ENCODE measurements around the gene KRTAP10-4. TPM values are rescaled to one million over a fixed set of nuclear protein-coding genes. Genes with fewer than 3 reads are reported as not detected.
"Not testable (repeated sequence)": the region's sequence is repeated elsewhere in the genome, so short reads cannot be mapped to it uniquely, and the experiment has no call there.

The KRTAP10-4 gene
- polyA plus RNA-seq, 3 donors from 2014 or later: not detected

GRCh38 chr21:44583089-44583799 is 9.7 kb downstream of the KRTAP10-4 start:
- H3K9me3 Mint-ChIP-seq: peaks cover 6 to 19% (median 14%) of the 10 kb centered on the region in 6 donors
- H3K27me3 Mint-ChIP-seq (ENCODE audit: low read depth in 3 of 3): peaks cover 4 to 28% (median 18%) of the 10 kb centered on the region in 3 donors
- no peak overlapping the region for H3K4me3 Mint-ChIP-seq
- no peaks in the 10 kb centered on the region for H3K4me1 Mint-ChIP-seq
- no peak overlapping the region for H3K27ac Mint-ChIP-seq
- DNase-seq: no peak
- peaks cover 0 to under 1% (median 0%) of the 10 kb centered on the region in 3 donors for H3K36me3 Mint-ChIP-seq

DNA sequence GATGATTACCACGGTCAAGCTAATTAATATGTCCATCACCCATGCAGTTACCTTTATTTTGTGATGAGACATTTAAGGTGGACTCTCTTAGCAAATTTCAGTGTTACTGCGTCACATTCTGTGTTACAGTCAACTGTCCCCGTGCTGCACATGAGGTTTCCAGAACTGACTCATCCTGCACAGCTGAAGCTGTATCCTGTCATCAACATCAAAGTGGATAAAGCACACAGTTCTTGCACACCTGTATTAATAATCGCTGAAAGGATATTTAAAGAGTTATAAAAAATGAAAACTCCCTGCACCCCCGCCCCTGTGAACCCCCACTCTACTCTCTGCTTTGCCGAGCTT is 10.2 kb downstream of the KRTAP10-4 start:
- no peak overlapping the region for H3K27ac Mint-ChIP-seq

DNA sequence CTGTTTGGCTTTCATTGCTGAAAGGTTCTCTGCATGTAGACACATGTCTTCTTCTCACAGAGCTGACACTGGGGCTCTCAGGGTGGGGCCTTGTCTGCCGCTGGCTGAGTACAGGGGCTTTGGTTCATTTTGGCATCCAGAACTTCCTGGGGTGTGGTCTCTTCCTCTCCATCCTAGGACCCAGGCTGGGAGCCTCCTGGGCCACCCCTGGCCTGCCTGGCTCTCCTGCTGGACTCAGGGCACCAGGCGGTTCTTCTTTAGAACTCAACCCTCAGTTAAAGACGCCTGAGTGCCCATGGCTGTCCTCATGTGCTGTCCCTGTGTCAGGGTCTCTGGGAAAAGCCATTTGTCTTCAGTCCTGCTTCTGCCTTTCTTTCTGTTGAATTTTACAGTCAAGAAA is 12.4 kb downstream of the KRTAP10-4 start:
- no peak overlapping the region for H3K27ac Mint-ChIP-seq
- peaks cover 4 to 17% (median 10%) of the 10 kb centered on the region in 6 donors for H3K9me3 Mint-ChIP-seq
- no peaks in the 10 kb centered on the region for H3K4me1 Mint-ChIP-seq
- H3K36me3 Mint-ChIP-seq: no peaks in the 10 kb centered on the region
- DNase-seq: no peak
- H3K4me3 Mint-ChIP-seq: no peak overlapping the region
- H3K27me3 Mint-ChIP-seq (ENCODE audit: low read depth in 3 of 3): peaks cover 4 to 26% (median 16%) of the 10 kb centered on the region in 3 donors

More for the DNA sequence above, 10.2 kb downstream of the KRTAP10-4 start:
- Mint-ChIP-seq H3K4me3 (no peak overlapping the region), H3K9me3 (peaks cover 6 to 19% (median 14%) of the 10 kb centered on the region in 6 donors), H3K27me3 (ENCODE audit: low read depth in 3 of 3) (peaks cover 4 to 28% (median 18%) of the 10 kb centered on the region in 3 donors), H3K36me3 (no peaks in the 10 kb centered on the region), H3K4me1 (no peaks in the 10 kb centered on the region)
- DNase-seq: no peak

- Mint-ChIP-seq H3K36me3 (no peaks in the 10 kb centered on the region), H3K27ac (no peak overlapping the region), H3K4me1 (no peaks in the 10 kb centered on the region), H3K9me3 (peaks cover 0 to 1% (median 0%) of the 10 kb centered on the region in 6 donors), H3K4me3 (no peak overlapping the region), H3K27me3 (ENCODE audit: low read depth in 3 of 3) (peaks cover 2 to 15% (median 14%) of the 10 kb centered on the region in 3 donors)
- no peak for DNase-seq
Observed at GRCh38 chr21:44589094-44589493, 15.6 kb downstream of the KRTAP10-4 start.

GRCh38 chr21:44589586-44590305 is 16.2 kb downstream of the KRTAP10-4 start:
- Mint-ChIP-seq H3K9me3 (no peaks in the 10 kb centered on the region), H3K4me3 (no peak overlapping the region), H3K27me3 (ENCODE audit: low read depth in 3 of 3) (peaks cover 2 to 15% (median 14%) of the 10 kb centered on the region in 3 donors), H3K36me3 (no peaks in the 10 kb centered on the region), H3K27ac (no peak overlapping the region), H3K4me1 (no peaks in the 10 kb centered on the region)
- DNase-seq: no peak

DNA sequence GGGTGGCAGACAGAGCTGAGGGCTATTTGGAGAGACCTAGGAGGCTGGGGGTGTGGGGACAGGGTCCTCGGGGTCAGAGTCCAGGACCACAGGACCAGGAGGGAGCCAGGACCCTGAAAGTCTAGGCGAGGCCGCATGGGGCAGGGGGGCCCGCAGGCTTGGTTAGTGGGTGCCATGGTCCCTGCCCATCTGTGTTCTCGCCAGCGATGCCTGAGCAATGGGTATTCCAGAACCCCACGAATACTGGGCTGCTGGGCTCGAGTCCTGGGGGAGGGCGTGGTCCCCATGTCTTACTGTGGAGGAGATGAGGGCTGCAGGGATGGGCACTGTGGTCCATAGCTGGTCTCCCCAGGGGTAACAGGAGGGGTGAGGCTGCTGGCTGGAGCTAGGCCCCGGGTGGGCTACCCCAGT is 16.8 kb downstream of the KRTAP10-4 start:
- Mint-ChIP-seq H3K4me3 (no peak overlapping the region), H3K36me3 (no peaks in the 10 kb centered on the region), H3K27me3 (ENCODE audit: low read depth in 3 of 3) (peaks cover 2 to 14% (median 12%) of the 10 kb centered on the region in 3 donors), H3K4me1 (no peaks in the 10 kb centered on the region), H3K27ac (no peak overlapping the region), H3K9me3 (no peaks in the 10 kb centered on the region)
- no peak for DNase-seq

DNA sequence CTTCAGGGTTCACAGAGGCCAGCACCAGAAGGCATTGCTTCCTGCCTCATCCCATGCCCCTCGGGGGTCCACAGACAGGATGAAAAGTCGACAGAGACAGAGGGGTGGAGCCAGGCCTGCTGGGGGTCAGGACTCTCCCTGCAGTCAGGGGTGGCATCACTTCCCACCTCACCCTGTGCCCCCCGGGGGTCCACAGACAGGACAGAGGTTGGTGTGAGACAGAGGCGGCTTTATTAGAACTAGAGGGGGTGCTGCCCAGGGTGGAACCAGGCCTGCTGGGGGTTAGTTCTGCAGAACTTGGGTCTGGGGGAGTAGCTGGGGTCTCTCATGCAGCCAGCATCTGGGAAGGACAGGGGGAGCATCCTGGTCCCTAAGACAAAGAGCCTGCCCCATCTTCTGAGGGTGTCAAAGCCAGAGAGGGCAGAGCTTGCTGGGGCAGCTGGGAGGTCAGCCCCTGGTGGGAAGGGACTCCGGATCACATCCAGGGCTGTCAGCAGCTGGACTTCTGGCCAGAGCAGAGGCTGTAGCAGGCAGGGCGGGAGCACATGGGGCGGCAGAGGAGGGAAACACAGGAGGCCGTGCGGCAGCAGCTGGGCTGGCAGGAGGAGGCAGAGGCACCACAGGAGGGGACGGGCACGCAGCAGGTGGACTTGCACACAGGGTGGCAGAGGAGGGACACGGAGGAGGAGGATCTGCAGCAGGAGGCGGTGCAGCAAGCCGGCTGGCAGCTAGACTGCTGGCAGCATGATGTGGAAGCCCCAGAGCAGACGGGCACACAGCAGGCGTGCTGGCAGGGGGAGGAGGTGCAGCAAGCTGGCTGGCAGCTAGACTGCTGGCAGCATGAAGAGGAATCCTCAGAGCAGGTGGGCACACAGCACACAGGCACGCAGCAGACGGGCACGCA is 17.6 kb downstream of the KRTAP10-4 start:
- H3K9me3 Mint-ChIP-seq; H3K27me3 Mint-ChIP-seq (ENCODE audit: low read depth in 3 of 3); H3K4me3 Mint-ChIP-seq; DNase-seq; H3K4me1 Mint-ChIP-seq; H3K36me3 Mint-ChIP-seq; H3K27ac Mint-ChIP-seq: not testable (repeated sequence)

GRCh38 chr21:44591801-44592130 is 18.2 kb downstream of the KRTAP10-4 start:
- not testable (repeated sequence) for H3K4me3 Mint-ChIP-seq, H3K4me1 Mint-ChIP-seq

DNA sequence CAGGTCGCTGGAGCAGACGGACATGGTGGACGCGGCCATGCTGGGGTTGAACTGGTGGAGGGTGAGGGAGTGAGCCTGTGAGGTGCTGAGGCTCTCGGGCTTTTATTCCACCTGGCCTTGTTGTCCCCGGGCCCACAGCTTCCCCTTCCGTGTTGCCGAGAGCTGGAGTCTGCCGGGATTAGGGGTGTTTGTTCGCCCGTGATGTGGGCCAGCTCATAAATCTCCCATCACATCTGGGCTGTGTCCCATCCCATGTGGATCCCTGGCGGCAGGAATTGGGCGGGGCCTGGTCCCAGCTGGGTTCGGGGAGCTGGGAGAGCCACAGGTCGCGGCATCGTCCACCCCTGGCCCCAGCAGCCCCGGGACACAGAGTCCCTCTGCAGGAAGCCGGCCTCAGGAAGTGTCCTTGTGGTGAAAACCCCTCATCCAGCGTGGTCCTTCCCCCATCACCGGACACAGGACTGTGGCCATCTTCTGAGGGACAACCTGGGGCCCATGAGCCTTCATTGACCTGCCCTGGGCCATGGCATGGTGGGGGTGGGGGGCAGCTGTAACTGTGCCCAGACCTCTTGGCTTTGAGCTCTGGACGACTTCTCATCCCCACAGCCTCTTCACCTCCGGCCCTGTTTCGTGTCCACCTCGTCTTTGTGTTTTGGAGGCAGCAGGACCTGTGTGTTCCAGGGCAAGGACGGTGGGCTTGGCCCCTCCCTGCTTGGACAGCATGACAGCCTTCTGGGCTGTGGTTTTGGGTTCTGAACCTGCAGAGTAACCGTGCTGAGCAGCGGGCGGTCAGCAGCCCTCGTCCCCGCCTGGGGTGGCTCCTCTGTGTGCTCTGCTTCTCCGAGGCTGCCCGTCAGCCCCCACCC is 19.1 kb downstream of the KRTAP10-4 start, which contains the start of gene KRTAP10-6:
Gene KRTAP10-6, minus strand, starts transcription at position 60 of the 866 bp plus-strand sequence. Its CDS starts 21 bp downstream, at position 39.
- Mint-ChIP-seq H3K4me1 (no peaks in the 10 kb centered on the region), H3K9me3 (no peaks in the 10 kb centered on the region), H3K36me3 (no peaks in the 10 kb centered on the region), H3K27me3 (ENCODE audit: low read depth in 3 of 3) (peaks cover 0 to 5% (median 0%) of the 10 kb centered on the region in 3 donors), H3K27ac (no peak within 1 kb of the TSS), H3K4me3 (no peak within 1 kb of the TSS)
- DNase-seq: no peak

More at GRCh38 chr21:44591801-44592130, 18.2 kb downstream of the KRTAP10-4 start:
- H3K9me3 Mint-ChIP-seq; H3K27ac Mint-ChIP-seq; H3K36me3 Mint-ChIP-seq; DNase-seq; H3K27me3 Mint-ChIP-seq (ENCODE audit: low read depth in 3 of 3): not testable (repeated sequence)

DNA sequence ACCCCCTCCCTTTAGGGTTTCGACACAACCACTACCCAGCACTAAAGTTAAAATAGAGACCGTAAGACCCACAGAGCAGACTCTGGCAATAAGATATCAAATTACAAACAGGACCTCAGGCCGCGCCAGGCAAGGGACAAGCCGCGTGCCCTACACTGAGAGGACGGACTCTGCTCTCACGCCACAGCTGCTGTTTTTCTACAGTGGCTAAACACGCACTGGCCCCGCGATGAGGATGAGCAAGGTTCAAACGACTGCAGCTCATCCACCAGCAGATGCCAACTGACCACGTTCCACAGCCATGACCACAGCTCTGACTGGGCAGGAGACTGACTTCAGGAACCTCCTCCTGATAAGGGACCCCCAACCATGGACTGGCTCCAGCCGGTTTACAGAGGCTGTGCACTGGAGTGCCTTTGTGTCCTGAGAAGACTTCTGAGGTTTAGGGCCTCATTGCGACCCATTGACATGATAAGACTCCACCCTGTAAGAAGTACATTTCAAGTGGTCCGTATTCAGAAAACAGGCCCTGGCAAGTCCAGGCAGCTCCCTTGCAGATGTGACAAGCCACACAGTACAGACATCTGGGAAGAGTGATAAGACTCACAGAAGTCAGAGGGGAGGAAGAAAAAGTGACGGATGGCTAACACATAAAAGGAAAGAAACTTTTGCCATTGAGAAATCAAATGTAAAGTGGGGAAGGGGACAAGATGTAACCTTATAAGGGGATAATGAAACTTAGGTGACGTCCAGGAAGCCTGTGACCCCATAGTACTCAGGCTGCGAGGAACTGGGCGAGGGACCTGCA is 20.3 kb downstream of the KRTAP10-4 start:
- DNase-seq: no peak
- Mint-ChIP-seq H3K36me3 (peaks cover 0 to 6% (median 0%) of the 10 kb centered on the region in 3 donors), H3K4me1 (no peaks in the 10 kb centered on the region), H3K4me3 (no peak overlapping the region), H3K9me3 (peaks cover 0 to 5% (median under 1%) of the 10 kb centered on the region in 6 donors), H3K27me3 (ENCODE audit: low read depth in 3 of 3) (peaks cover 0 to 5% (median 2%) of the 10 kb centered on the region in 3 donors), H3K27ac (no peak overlapping the region)

DNA sequence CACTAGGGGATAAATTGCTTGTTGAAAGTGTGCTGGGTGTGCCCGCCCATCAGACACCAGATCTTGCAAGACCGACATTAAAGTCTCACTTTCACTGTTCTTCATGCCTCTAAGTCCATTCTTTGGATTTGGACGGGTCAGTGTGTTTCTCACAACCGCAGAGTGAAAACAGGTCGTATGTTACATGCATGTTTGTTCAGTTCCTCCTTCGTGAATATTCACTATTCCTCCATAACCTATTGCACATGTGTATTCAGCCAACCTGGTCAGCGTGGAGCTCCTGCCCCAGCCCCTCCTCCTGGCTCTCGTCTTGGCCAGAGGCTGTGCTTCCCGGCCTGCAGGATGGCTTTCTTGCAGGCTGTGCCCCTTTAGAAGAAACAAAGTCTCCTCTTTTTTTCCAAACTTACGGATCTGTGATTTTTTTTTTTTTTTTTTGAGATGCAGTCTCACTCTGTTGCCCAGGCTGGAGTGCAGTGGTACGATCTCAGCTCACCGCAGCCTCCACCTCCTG is 20.9 kb downstream of the KRTAP10-4 start:
- Mint-ChIP-seq H3K27ac (no peak overlapping the region), H3K4me1 (no peaks in the 10 kb centered on the region), H3K4me3 (no peak overlapping the region), H3K27me3 (ENCODE audit: low read depth in 3 of 3) (peaks cover 0 to 4% (median 3%) of the 10 kb centered on the region in 3 donors), H3K9me3 (peaks cover 0 to 7% (median under 1%) of the 10 kb centered on the region in 6 donors), H3K36me3 (peaks cover 0 to 6% (median 0%) of the 10 kb centered on the region in 3 donors)
- no peak for DNase-seq

DNA sequence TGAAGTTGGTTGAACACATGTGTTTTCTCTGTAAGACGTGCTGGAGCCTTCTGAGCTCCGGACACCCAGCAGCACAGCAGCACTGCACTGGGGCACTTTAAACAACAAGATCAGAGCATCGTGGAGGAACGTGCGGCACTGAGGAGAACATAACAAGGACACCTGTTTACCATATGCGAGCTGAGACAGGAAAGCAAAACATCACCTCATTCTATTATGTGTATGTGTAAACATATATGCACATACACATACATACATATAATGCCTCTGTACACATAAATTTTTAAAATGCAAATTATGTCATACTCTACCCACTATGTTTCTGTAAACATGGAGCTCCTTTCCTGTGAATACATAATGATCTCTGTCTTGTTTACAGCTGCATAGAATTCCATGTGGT is 22.0 kb downstream of the KRTAP10-4 start:
- peaks cover 0 to 4% (median 3%) of the 10 kb centered on the region in 3 donors for H3K27me3 Mint-ChIP-seq (ENCODE audit: low read depth in 3 of 3)
- H3K36me3 Mint-ChIP-seq: peaks cover 0 to 6% (median 0%) of the 10 kb centered on the region in 3 donors
- DNase-seq: no peak
- no peaks in the 10 kb centered on the region for H3K4me1 Mint-ChIP-seq
- peaks cover 0 to 7% (median under 1%) of the 10 kb centered on the region in 6 donors for H3K9me3 Mint-ChIP-seq
- no peak overlapping the region for H3K4me3 Mint-ChIP-seq
- no peak overlapping the region for H3K27ac Mint-ChIP-seq

Measured in immature natural killer cell (primary cell).